HG03460 (cell line): ENCODE data around the gene ARID5B.

Experiments
- ATAC-seq: cut with Tn5 transposase; IDR thresholded peaks from one replicate; pipeline ENCODE4 v1.9.1; 2021; ENCODE audit not compliant: unreplicated experiment

ARID5B gene

GRCh38 chr10:61984803-61985418, 83.4 kb downstream of the ARID5B start:
- ATAC-seq, result no peak

GRCh38 chr10:61985715-61986114, 84.2 kb downstream of the ARID5B start:
- no peak for ATAC-seq

DNA sequence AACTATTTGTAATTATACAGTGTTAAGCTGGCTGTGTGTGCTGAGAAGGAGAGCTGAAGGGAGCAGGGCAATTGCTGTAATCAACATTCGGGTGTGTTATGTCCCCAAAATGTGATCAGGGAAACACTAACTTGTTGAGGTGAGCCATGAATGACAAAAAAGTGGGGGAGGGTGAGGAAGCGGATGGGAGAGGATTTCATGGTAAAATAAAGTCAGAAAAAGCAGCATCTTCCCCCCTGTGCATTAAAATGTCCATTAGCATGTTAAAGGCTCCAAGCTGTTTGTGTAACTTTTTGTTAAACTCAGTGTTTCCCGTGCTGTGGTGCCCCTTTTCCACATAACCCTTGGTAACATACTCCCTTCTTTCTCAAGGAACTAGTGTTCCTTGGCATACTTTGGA, 84.9 kb downstream of the ARID5B start:
- ATAC-seq, result no peak

DNA sequence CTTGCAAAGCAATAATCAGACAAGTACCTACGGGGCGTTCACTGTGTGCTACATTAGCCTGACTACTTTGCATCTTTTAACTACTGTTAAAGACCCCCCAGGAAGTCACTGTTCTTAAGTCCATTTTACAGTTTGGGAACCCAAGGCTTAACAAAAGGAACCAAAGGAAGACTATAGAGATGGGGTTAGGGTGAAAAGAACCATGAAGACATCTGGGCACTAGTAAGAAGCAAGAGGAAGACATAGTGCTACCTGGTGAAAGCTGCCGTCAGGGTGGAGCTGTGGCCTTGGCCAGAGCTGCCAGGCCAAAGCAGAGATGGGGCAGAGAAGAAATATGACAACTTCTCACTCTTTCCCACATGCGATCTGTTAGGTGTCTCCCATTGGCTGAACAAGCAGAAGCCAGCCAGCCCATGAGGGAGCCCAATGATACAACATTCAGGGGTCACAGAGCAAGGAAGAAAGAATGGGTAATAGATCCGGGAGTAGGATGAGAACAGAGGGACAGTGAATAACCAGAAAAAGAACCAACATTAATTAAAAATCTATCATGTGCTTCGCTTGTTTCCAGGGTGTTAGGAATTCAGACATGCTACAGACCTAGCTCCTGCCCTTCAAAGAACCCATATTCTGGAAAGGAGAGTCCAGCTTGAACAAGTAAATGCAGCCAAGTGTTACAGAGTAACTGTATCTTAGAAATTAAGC, 85.4 kb downstream of the ARID5B start:
- no peak for ATAC-seq

DNA sequence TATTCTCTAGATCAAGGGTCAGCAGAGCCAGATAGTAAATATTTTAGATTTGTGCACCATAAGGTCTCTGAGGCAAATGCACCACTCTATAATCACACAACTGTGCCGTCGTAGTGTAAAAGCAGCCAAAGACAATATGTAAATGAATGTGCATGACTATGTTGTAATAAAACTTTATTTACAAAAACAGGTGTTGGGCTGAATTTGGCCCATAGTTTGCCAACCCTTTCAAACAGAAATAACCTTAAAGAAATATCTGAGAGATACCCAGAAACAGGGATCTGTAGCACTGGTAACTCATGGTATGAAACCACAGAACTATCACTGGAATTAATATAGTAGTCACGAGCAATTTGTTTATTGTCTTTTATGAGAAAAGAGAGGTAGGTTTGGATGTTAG, 86.0 kb downstream of the ARID5B start:
- peak; percentile 14 for ATAC-seq

GRCh38 chr10:61987951-61988379, 86.5 kb downstream of the ARID5B start:
- peak; percentile 97 for ATAC-seq

DNA sequence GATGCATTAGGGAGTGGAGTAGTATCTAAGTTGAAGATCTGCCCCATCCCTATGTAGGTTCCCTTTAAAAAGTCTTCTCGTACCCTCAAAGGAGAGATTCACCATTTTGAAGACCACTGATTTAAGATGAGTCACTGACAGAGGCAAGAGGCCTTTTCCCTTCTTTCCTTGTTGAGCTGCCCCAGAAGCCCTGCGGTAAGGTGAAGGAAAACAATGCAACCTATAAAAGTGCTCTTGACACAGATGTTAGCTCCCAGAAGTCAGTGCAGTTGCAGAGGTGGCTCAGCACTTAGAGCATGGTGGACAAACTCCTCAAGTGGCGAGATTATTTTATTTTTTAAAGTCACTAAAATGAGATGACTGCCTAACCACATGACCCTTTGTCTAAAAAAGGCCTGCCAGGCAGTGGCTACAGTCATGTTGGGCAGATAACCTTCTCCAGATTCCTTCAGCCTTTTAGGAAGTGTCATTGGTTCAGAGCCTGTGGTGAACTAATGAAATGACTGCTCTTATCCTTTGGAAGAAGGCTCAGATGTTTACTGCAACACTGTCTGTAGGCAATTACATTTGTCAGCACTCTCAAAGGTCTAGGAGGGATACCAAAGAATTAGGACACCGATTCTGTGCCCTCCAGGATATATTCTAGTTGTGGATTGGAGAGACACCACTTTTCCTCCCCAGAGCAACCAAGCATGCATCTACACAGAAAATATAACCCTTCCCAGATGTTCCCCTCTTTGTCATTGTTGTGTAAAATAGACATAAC, 88.7 kb downstream of the ARID5B start:
- no peak for ATAC-seq

DNA sequence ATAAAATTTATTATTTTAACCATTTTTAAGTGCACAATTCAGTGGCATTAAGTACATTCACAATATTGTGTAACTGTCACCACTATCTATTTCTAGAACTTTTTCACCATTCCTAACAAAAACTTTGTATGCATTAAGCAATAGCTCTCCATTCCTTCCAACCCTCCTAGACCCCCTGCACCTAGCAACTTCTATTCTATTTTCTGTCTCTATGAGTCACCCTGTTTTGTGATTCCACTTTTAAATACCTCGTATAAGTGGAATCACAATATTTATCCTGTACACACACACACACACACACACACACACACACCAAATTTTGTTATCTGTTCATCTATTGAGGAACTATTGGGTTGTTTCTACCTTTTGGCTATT, 89.2 kb downstream of the ARID5B start:
- no peak for ATAC-seq

GRCh38 chr10:61991166-61991565, 89.7 kb downstream of the ARID5B start:
- ATAC-seq, result no peak

DNA sequence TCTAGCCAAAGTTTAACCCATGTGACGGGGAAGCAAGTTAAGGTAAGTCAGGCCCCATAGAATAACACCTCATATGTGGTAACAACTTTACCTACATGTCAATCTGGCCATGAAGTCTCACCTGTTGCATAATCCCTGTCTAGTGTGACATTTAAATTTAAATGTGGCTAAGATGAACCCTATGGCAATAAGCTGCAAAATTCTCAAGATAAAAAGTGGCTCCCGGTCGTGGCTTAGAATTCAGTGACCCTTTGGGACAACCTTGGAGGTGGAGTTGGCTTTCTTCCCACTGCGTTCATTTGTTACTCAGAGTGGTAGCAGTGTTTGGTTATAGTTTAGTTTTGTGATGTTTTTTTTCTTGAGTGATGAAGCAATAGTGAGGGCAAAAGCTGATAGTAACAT, 90.6 kb downstream of the ARID5B start:
- ATAC-seq, result no peak

- peak; percentile 35 for ATAC-seq
Measured at GRCh38 chr10:61992671-61993668, 91.5 kb downstream of the ARID5B start.

GRCh38 chr10:61993711-61994401, 92.4 kb downstream of the ARID5B start:
- no peak for ATAC-seq

DNA sequence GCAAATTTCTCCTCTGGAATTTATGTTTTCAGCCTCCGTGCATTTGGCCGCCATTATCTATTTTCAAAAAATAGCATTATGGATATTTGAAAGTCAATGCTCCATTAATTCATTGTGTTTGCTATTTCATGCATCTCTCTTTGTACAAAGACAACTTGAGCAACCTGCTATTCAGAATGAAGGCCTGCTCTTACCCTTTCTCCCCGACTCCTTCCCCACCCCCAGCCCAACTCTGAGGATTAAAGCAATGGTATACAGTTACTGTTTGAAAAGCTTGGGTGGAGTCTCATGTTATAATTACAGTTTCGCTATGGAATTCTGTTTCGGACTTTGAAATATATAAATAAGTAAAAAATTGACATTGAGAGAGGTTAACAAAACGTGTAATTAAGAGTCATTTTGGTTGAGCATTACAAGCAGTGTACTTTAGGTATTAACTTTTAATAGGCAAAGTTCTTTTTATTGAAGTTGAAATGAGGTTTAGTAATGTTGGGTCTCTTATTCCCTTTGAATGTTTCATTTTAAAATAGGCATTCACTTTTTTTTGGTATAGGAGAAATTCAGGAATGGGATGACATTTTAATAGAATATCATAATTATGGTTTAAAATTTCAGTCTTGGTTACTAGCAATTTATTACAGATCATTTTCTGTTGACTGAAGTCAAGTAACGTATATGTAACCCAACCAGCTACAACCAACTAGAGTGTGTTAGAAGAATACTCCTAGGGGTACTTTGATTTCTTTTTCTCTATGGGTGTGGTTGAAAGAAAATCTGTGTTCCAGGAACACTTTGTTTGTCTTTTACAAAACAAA, 93.1 kb downstream of the ARID5B start:
- no peak for ATAC-seq

- no peak for ATAC-seq
Measured at GRCh38 chr10:61995220-61995503, 93.7 kb downstream of the ARID5B start.

DNA sequence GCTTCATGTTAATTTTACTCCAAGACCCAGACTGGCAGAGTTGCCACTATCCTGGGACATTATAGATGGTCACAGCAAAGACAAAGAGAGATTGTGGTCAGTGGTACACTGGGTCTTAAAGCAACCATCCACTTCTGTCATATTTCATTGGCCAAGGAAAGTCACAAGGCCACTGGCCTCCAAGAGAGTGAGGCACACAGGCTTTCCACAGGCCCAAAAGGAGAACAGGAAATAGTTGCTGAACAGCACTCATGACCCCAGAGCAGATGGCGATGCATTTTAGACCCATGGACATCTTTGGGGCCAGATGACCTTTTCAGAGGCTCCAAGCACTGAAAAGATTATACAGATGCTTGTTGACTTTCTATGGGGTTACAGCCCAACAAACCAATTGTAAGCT, 97.4 kb downstream of the ARID5B start:
- no peak for ATAC-seq

GRCh38 chr10:62000037-62000603, 98.6 kb downstream of the ARID5B start:
- peak; percentile 80 for ATAC-seq

DNA sequence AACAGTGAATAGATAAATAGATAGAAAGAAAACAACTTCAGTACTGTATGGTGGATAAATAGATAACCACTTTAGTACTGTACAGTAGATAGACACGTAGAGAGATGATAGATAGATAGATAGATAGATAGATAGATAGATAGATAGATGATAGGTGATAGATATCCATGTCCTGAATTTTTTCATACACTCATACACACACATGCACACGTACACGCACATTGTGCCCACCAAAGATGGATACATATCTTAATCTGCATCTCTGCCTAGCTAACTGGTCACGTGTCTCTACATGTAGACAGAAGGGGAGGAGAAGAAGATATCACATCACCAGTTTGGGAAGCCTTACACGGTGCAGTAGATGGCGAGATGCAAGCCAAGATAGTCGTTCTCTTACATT, 99.2 kb downstream of the ARID5B start:
- peak; percentile 7 for ATAC-seq

DNA sequence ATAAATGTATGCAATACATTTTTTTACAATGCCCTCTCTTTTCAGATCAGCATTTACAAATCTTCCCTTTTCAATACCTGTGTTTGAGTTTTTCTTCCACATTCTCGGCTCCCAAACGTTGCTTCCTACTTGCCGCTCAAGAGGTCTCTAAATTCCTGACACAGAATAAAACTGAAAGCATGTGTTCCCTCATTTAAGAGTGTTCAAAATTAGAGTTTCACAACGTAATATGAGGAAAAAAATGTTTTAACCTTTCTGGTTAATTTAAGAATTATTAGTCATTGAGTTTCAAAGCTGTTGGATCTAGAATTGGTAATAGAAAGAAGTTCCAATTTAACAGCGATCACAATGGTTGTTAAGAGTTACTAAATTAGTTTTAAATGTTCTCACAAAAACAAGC, 100.4 kb downstream of the ARID5B start:
- no peak for ATAC-seq

- no peak for ATAC-seq
Measured at GRCh38 chr10:62002753-62003152, 101.3 kb downstream of the ARID5B start.
